Kidney glomerular epithelial cell (primary cell): ENCODE results near the gene ADAMTSL2.
"Not testable (repeated sequence)": the region's sequence is repeated elsewhere in the genome, so short reads cannot be mapped to it uniquely, and the experiment has no call there.

Experiments
- DNase-seq: peaks from one replicate; lab custom pipeline; 2025; lab: John Stamatoyannopoulos, UW

ADAMTSL2 gene

GRCh38 chr9:133558191-133559126, 24.0 kb downstream of the ADAMTSL2 start:
- no peak for DNase-seq

- no peak for DNase-seq
These were observed 25.8 kb downstream of the ADAMTSL2 start for GRCh38 chr9:133560311-133560710.

GRCh38 chr9:133560944-133561343, 26.4 kb downstream of the ADAMTSL2 start:
- no peak for DNase-seq

- DNase-seq = no peak
These were observed 27.6 kb downstream of the ADAMTSL2 start for GRCh38 chr9:133561976-133562554.

GRCh38 chr9:133562611-133563290, 28.2 kb downstream of the ADAMTSL2 start:
- no peak for DNase-seq

GRCh38 chr9:133563291-133563796, 28.8 kb downstream of the ADAMTSL2 start:
- no peak for DNase-seq

GRCh38 chr9:133563814-133564213, 29.3 kb downstream of the ADAMTSL2 start:
- DNase-seq = not testable (repeated sequence)

- no peak for DNase-seq
These were observed 30.1 kb downstream of the ADAMTSL2 start for GRCh38 chr9:133564451-133565116.

- no peak for DNase-seq
These were observed 31.9 kb downstream of the ADAMTSL2 start for GRCh38 chr9:133566382-133566781.

- no peak for DNase-seq
These were observed 32.3 kb downstream of the ADAMTSL2 start for GRCh38 chr9:133566817-133567216.

GRCh38 chr9:133568186-133568585, 33.7 kb downstream of the ADAMTSL2 start:
- DNase-seq = no peak

GRCh38 chr9:133569121-133569785, 34.7 kb downstream of the ADAMTSL2 start:
- no peak for DNase-seq

- DNase-seq = no peak
These were observed 35.6 kb downstream of the ADAMTSL2 start for GRCh38 chr9:133569891-133570690.

- DNase-seq = no peak
These were observed 36.2 kb downstream of the ADAMTSL2 start for GRCh38 chr9:133570691-133571080.

- DNase-seq = no peak
These were observed 36.9 kb downstream of the ADAMTSL2 start for GRCh38 chr9:133571391-133571890.

GRCh38 chr9:133571896-133572595, 37.5 kb downstream of the ADAMTSL2 start:
- DNase-seq = no peak

GRCh38 chr9:133572821-133573361, 38.4 kb downstream of the ADAMTSL2 start:
- DNase-seq = no peak

GRCh38 chr9:133573791-133574515, 39.4 kb downstream of the ADAMTSL2 start:
- DNase-seq = no peak

- no peak for DNase-seq
These were observed 40.3 kb downstream of the ADAMTSL2 start for GRCh38 chr9:133574771-133575170.
